Body of pancreas (tissue), 4 donors: ENCODE results near the gene IL19. TPM values are rescaled to one million over a fixed set of nuclear protein-coding genes. Genes with fewer than 3 reads are reported as not detected.

ENCODE experiments used
- ATAC-seq: fragments of 150-250 bp; one replicate; pipeline ENCODE4 v1.9.1; 2016
- DNase-seq, 4 donors: peaks; one replicate each; pipeline ENCODE4 v3.0.0-alpha.2; 2019
- H3K27ac ChIP-seq, 4 donors: fragments of 200-600 bp; sonication (generic); 1 replicate in 3 of 4; 2 replicates in 1 of 4; pipeline versions ENCODE4 v1.5.1 to v1.6.1; 2016 to 2019; ENCODE audit warnings: mild to moderate bottlenecking in 1 of 4, mixed read lengths in 1 of 4, moderate library complexity in 1 of 4
- H3K27me3 ChIP-seq, 2 donors: fragments of 200-600 bp; sonication (generic); one replicate each; pipeline ENCODE4 v1.6.0; 2016; ENCODE audit warnings: mild to moderate bottlenecking in 1 of 2
- H3K36me3 ChIP-seq, 2 donors: fragments of 200-600 bp; sonication (generic); replicated peaks in 1 of 2; 2 replicates each; pipeline ENCODE4 v1.5.1; 2016; ENCODE audit warnings: low read depth in 2 of 2; ENCODE audit not compliant: insufficient read depth in 1 of 2
- H3K4me1 ChIP-seq: fragments of 200-600 bp; sonication (generic); one replicate; pipeline ENCODE4 v1.6.0; 2016
- H3K4me3 ChIP-seq, 2 donors: fragments of 200-600 bp; sonication (generic); 1 replicate in 1 of 2; 2 replicates in 1 of 2; pipeline ENCODE4 v1.5.1; 2016 to 2019
- H3K9me3 ChIP-seq, 3 donors: fragments of 200-600 bp; sonication (generic); 1 replicate in 2 of 3; 2 replicates in 1 of 3; pipeline ENCODE4 v1.5.1; 2016
- CTCF ChIP-seq, 7 experiments: fragments of 450-650 bp in 4 of 7; fragments of 200-600 bp in 3 of 7; sonication (generic) in 3 of 7; IDR thresholded peaks; one replicate each; pipeline ENCODE4 v1.5.1; 2016 to 2019; ENCODE audit warnings: antibody characterized with exemption in 7 of 7
- POLR2A ChIP-seq, 3 donors: fragments of 450-650 bp; IDR thresholded peaks; one replicate each; pipeline ENCODE4 v1.6.1; 2016; ENCODE audit warnings: antibody characterized with exemption in 3 of 3, mild to moderate bottlenecking in 2 of 3
- WGBS, 2 donors: methylation state at CpG; one replicate each; pipeline ENCODE4 v1.1.5; 2017; 5-methylcytosine and 5-hydroxymethylcytosine counted together
- intact Hi-C: fragments of 100-400 bp; cut with DNase I; formaldehyde crosslinking; loops from one replicate; pipeline ENCODE4 v1.15.1; 2023
- total RNA-seq, 2 donors: library from RNA; depleted of rRNA; stranded (reverse); fragments of >200 nt; gene quantifications; one replicate each; pipeline ENCODE4 v1.1.0, GENCODE V29; 2016

IL19 gene
- total RNA-seq, 2 donors from 2014 or later: not detected

- no peaks in the 10 kb centered on the region for H3K27me3 ChIP-seq
- H3K36me3 ChIP-seq: no peaks in the 10 kb centered on the region
- H3K27ac ChIP-seq: no peak overlapping the region
- intact Hi-C loops: no loop called here
- no peak overlapping the region for H3K4me3 ChIP-seq
- no peaks in the 10 kb centered on the region for H3K9me3 ChIP-seq
- no peak for TF ChIP-seq POLR2A (IDR thresholded peaks at IDR 0.05)
- no peak for TF ChIP-seq CTCF (IDR thresholded peaks at IDR 0.05)
- H3K4me1 ChIP-seq: peaks cover 30% of the 10 kb centered on the region
- WGBS, 2 donors: 89 to 92% methylated on average over 3 of the region's 3 CpGs
- ATAC-seq (no peak), DNase-seq (no peak)
These were observed 29.8 kb downstream of the IL19 start for GRCh38 chr1:206800411-206800810.

GRCh38 chr1:206800891-206801290 is 30.3 kb downstream of the IL19 start:
- H3K27ac ChIP-seq: no peak overlapping the region
- intact Hi-C loops: no loop called here
- WGBS, 2 donors: 84 to 93% methylated on average over 3 of the region's 3 CpGs

GRCh38 chr1:206801467-206801866 is 30.9 kb downstream of the IL19 start:
- WGBS, 2 donors: 86 to 100% methylated on average over 1 of the region's 1 CpG
- DNase-seq (no peak), ATAC-seq (no peak)
- no peak overlapping the region for H3K4me3 ChIP-seq
- no peak overlapping the region for H3K27ac ChIP-seq
- H3K4me1 ChIP-seq: peaks cover 26% of the 10 kb centered on the region
- no peaks in the 10 kb centered on the region for H3K36me3 ChIP-seq
- no peak for TF ChIP-seq POLR2A (IDR thresholded peaks at IDR 0.05)
- no peak for TF ChIP-seq CTCF (IDR thresholded peaks at IDR 0.05)
- intact Hi-C loops: no loop called here
- H3K9me3 ChIP-seq: no peaks in the 10 kb centered on the region
- H3K27me3 ChIP-seq: no peaks in the 10 kb centered on the region

More at GRCh38 chr1:206800891-206801290, 30.3 kb downstream of the IL19 start:
- H3K36me3 ChIP-seq: no peaks in the 10 kb centered on the region
- peaks cover 28% of the 10 kb centered on the region for H3K4me1 ChIP-seq
- TF ChIP-seq POLR2A (IDR thresholded peaks at IDR 0.05): no peak
- TF ChIP-seq CTCF (IDR thresholded peaks at IDR 0.05): no peak
- H3K27me3 ChIP-seq: no peaks in the 10 kb centered on the region
- no peaks in the 10 kb centered on the region for H3K9me3 ChIP-seq
- H3K4me3 ChIP-seq: no peak overlapping the region
- no peak for ATAC-seq
- DNase-seq: no peak

- TF ChIP-seq POLR2A (IDR thresholded peaks at IDR 0.05) (no peak), CTCF (IDR thresholded peaks at IDR 0.05) (no peak)
- 70 to 75% methylated on average over 4 of the region's 4 CpGs for WGBS, 2 donors
- no peak overlapping the region for H3K27ac ChIP-seq
These were observed 31.8 kb downstream of the IL19 start for GRCh38 chr1:206802401-206802800.

GRCh38 chr1:206803221-206803730 is 32.7 kb downstream of the IL19 start:
- H3K27me3 ChIP-seq: no peaks in the 10 kb centered on the region
- ATAC-seq (no peak), DNase-seq (peak in 2 of 4 donors; percentile 19 to 24)
- intact Hi-C loops: no loop called here
- no peak overlapping the region for H3K4me3 ChIP-seq
- no peaks in the 10 kb centered on the region for H3K9me3 ChIP-seq
- no peak overlapping the region for H3K27ac ChIP-seq
- TF ChIP-seq CTCF (IDR thresholded peaks at IDR 0.05) (no peak), POLR2A (IDR thresholded peaks at IDR 0.05) (no peak)
- 83 to 87% methylated on average over 8 of the region's 8 CpGs for WGBS, 2 donors
- no peaks in the 10 kb centered on the region for H3K36me3 ChIP-seq
- peaks cover 8% of the 10 kb centered on the region for H3K4me1 ChIP-seq

More at GRCh38 chr1:206802401-206802800, 31.8 kb downstream of the IL19 start:
- Histone ChIP-seq H3K4me3 (no peak overlapping the region), H3K36me3 (no peaks in the 10 kb centered on the region), H3K27me3 (no peaks in the 10 kb centered on the region), H3K9me3 (no peaks in the 10 kb centered on the region), H3K4me1 (peaks cover 17% of the 10 kb centered on the region)
- ATAC-seq: no peak
- DNase-seq: no peak
- intact Hi-C loops: no loop called here
